Cardiac muscle cell (in vitro differentiated cells and primary cell): ENCODE results near the gene TMTC2. TPM values are rescaled to one million over a fixed set of nuclear protein-coding genes. Genes with fewer than 3 reads are reported as not detected.

Experiments
- DNase-seq, 2 donors: peaks; one replicate each; pipeline versions ENCODE4 v3.0.0 to v3.0.0-alpha.2; 2010 to 2017; ENCODE audit warnings: low read depth in 1 of 2, low spot score in 1 of 2
- H3K27ac ChIP-seq: fragments of 200-600 bp; sonication (generic); 2 replicates; pipeline ENCODE4 v1.5.1; 2016
- H3K27me3 ChIP-seq: fragments of 200-600 bp; sonication (generic); 2 replicates; pipeline ENCODE4 v1.6.0; 2016; ENCODE audit warnings: control low read depth
- H3K36me3 ChIP-seq: fragments of 200-600 bp; sonication (generic); 2 replicates; pipeline ENCODE4 v1.5.1; 2016; ENCODE audit warnings: control low read depth
- H3K4me1 ChIP-seq: fragments of 200-600 bp; sonication (generic); 2 replicates; pipeline ENCODE4 v1.8.1; 2017; ENCODE audit warnings: low read depth, mild to moderate bottlenecking, mixed run types
- H3K4me3 ChIP-seq: fragments of 200-600 bp; sonication (generic); 2 replicates; pipeline ENCODE4 v1.5.1; 2016; ENCODE audit warnings: mild to moderate bottlenecking
- H3K9me3 ChIP-seq: fragments of 200-600 bp; sonication (generic); 2 replicates; pipeline ENCODE4 v1.5.1; 2017; ENCODE audit warnings: low read depth, mild to moderate bottlenecking, control low read depth
- polyA plus RNA-seq: library from polyadenylated mRNA; unstranded; fragments of >200 nt; fragmentation: Nextera tagmentation; extraction: Ambion mirVana; gene quantifications from 2 replicates; pipeline ENCODE4 v1.2.1, GENCODE V29; 2016
- total RNA-seq: library from RNA; depleted of rRNA; stranded (reverse); fragments of >200 nt; gene quantifications from 2 replicates; pipeline ENCODE4 v1.2.3, GENCODE V29; 2016
- TF ChIP-seq, protein P1 (sequence below): IDR thresholded peaks from 2 replicates; pipeline ENCODE4 v1.5.1; 2012; ENCODE audit warnings: low read depth, mild to moderate bottlenecking, low read length

The TMTC2 gene
- total and polyA plus RNA-seq, 2 experiments from 2014 or later: 0.89 to 10.8 TPM

- Histone ChIP-seq H3K36me3 (no peaks in the 10 kb centered on the region), H3K27me3 (no peaks in the 10 kb centered on the region), H3K27ac (no peak overlapping the region), H3K9me3 (no peaks in the 10 kb centered on the region), H3K4me1 (no peaks in the 10 kb centered on the region), H3K4me3 (no peak overlapping the region)
- TF ChIP-seq, protein P1, sequence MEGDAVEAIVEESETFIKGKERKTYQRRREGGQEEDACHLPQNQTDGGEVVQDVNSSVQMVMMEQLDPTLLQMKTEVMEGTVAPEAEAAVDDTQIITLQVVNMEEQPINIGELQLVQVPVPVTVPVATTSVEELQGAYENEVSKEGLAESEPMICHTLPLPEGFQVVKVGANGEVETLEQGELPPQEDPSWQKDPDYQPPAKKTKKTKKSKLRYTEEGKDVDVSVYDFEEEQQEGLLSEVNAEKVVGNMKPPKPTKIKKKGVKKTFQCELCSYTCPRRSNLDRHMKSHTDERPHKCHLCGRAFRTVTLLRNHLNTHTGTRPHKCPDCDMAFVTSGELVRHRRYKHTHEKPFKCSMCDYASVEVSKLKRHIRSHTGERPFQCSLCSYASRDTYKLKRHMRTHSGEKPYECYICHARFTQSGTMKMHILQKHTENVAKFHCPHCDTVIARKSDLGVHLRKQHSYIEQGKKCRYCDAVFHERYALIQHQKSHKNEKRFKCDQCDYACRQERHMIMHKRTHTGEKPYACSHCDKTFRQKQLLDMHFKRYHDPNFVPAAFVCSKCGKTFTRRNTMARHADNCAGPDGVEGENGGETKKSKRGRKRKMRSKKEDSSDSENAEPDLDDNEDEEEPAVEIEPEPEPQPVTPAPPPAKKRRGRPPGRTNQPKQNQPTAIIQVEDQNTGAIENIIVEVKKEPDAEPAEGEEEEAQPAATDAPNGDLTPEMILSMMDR: no peak
- no peak for DNase-seq
These were observed 38.3 kb upstream of the TMTC2 start for GRCh38 chr12:82648259-82648909.

DNA sequence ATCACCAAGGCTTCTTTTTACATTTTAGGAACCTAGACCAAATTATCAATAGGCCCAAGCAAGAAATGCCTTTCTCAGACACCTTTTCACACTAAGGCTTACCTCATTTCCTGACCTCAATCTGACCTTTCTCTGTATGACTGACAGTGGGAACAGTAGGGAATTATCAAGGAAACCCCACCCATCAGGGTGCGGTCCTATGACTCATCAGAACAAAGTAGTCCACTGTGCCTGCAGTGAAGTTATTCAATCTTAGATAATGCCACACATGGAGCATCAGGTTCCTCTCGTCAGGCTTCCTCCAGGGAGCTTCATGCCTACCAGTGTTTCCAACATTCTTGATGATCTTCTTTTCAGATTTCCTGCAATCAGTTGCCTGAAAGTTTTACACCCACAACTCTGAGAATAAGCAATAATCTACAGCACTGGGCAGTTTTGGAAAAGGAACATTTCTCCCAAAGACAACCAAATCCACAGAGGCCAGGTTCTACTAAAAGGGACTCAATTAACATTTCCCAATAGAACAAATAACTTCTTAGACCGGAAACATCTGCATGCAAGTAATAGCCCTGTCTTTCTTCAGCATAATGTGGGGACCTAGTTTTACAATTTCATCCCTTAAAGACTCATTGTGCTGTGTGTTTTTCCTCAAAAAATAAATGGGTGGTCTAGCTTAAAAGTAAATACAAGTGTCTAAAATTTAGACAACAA lies 35.9 kb upstream of the TMTC2 start:
- peak in 1 of 2 donors; percentile 28 for DNase-seq
- Histone ChIP-seq H3K36me3 (no peaks in the 10 kb centered on the region), H3K4me3 (no peak overlapping the region), H3K9me3 (no peaks in the 10 kb centered on the region), H3K27ac (no peak overlapping the region), H3K4me1 (no peaks in the 10 kb centered on the region), H3K27me3 (no peaks in the 10 kb centered on the region)
- TF ChIP-seq, protein P1: no peak

DNA sequence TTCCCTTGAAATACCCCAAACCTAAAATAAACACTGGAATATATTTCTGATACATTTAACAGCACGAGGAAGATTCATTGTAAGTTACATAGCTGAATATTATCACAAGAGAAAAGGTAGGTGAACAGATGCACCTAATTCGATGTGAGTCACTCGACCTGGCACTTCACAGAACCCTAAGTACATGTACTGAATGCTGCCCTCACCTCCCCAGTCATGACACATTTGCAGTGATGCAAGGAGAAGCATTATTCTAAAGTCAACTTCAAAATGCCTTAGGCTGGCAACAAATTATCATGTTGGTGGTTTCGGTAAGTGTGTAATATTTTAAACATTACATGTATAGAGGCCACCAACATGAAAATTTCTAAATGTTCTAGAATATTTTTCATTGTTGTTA lies 35.2 kb upstream of the TMTC2 start:
- Histone ChIP-seq H3K4me1 (peaks cover 7% of the 10 kb centered on the region), H3K27ac (no peak overlapping the region), H3K4me3 (no peak overlapping the region), H3K27me3 (no peaks in the 10 kb centered on the region), H3K36me3 (no peaks in the 10 kb centered on the region), H3K9me3 (no peaks in the 10 kb centered on the region)
- no peak for DNase-seq
- TF ChIP-seq, protein P1: no peak

DNA sequence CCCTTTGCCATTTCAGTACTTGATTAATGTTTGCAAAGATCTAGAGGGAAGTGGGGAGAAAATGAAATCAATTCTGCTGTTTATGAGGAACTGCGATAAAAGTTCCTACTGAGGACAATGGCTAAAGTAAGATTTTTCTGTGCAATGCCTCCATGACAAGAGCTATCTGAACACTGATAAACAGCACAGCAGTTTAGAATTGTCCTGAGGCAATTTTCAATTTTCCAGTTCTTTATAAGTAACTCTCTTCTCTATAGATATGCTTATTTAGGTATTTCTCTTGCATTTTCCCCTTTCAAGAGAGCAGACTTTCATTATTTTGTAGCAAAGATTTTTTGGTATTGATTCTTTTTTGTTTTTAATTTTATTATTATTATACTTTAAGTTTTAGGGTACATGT lies 34.6 kb upstream of the TMTC2 start:
- peaks cover 11% of the 10 kb centered on the region for H3K4me1 ChIP-seq
- H3K27me3 ChIP-seq: no peaks in the 10 kb centered on the region
- no peaks in the 10 kb centered on the region for H3K9me3 ChIP-seq
- H3K4me3 ChIP-seq: no peak overlapping the region
- TF ChIP-seq, protein P1: no peak
- no peak overlapping the region for H3K27ac ChIP-seq
- no peak for DNase-seq
- H3K36me3 ChIP-seq: no peaks in the 10 kb centered on the region

- Histone ChIP-seq H3K4me1 (peaks cover 11% of the 10 kb centered on the region), H3K4me3 (no peak overlapping the region), H3K36me3 (no peaks in the 10 kb centered on the region), H3K9me3 (no peaks in the 10 kb centered on the region), H3K27me3 (no peaks in the 10 kb centered on the region), H3K27ac (peak overlapping the region; percentile 44)
- DNase-seq: no peak
- TF ChIP-seq, protein P1: no peak
These were observed 31.0 kb upstream of the TMTC2 start for GRCh38 chr12:82655751-82656150.
